GM19463 (cell line): ENCODE results near the gene C5orf22.
"Not testable (repeated sequence)": the region's sequence is repeated elsewhere in the genome, so short reads cannot be mapped to it uniquely, and the experiment has no call there.

Experiments used
- ATAC-seq: cut with Tn5 transposase; IDR thresholded peaks from one replicate; pipeline ENCODE4 v1.9.1; 2021; ENCODE audit warnings: mild to moderate bottlenecking, moderate library complexity; ENCODE audit not compliant: unreplicated experiment

C5orf22 gene

DNA sequence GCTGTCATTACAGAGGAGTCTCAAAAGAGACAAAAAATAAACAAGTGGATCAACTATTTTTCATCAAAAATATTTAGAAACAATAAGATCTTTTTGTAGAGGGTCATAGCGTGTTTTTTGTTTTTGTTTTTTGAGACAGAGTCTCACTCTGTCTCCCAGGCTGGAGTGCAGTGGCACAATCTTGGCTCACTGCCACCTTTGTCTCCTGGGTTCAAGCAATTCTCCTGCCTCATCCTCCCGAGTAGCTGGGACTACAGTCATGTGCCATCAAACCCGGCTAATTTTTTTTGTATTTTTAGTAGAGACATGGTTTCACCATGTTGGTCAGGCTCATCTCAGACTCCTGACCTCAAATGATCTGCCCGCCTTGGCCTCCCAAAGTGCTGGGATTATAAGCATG, 70.2 kb downstream of the C5orf22 start:
- ATAC-seq = not testable (repeated sequence)

DNA sequence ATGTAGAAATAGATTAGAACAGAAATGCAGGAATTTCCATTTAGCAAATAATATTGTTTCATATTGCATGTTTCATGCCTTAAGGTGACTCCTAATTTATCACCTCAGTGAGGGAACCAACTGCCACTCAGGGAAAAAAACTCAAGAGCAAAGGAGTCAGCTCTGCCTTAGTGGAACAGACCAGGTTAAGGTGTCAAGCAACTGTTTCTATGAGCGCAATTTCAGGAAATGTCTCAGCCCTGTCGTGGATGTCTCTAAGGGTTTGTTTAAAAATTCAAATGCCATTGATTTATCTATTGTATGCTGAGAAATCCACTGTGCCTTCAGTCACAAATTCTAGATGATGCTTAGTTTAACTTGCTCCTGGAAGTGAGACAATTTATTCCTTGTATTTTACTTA, 72.1 kb downstream of the C5orf22 start:
- no peak for ATAC-seq

DNA sequence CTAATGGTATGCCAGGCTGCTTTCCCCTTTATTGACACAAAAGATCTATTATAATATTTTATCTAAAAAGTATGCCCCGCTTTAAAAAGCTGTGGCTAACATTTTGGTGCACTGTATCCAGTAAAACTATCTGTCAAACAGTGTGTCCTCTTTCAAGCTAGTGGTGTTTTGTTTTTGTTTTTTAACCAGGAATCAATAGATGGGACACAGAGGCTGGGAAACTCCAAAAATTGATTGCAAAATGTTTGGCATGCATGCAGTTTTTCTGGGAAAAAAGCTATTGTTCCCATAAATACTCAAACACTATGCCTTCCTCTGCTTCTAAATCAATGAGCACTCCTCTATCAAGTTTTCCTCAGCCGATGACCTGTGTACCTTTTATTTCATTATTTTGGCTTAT, 72.5 kb downstream of the C5orf22 start:
- ATAC-seq = no peak
